CD4-positive, alpha-beta T cell (primary cell): ENCODE results near the gene MET. TPM values are rescaled to one million over a fixed set of nuclear protein-coding genes. Genes with fewer than 3 reads are reported as not detected.
"Not testable (repeated sequence)": the region's sequence is repeated elsewhere in the genome, so short reads cannot be mapped to it uniquely, and the experiment has no call there.

Experiments
- ATAC-seq: fragments of 200-7000 bp; cut with Tn5 transposase; one replicate; pipeline ENCODE4 v1.10.0; 2022; ENCODE audit warnings: mild to moderate bottlenecking; ENCODE audit not compliant: poor library complexity
- CTCF ChIA-PET: fragments of 350-600 bp; sonication (Branson Sonifier 250); formaldehyde crosslinking; loops from one replicate; lab custom pipeline; 2021; ENCODE audit warnings: antibody characterized with exemption, inconsistent platforms; lab: Charles Lee
- POLR2A ChIA-PET: fragments of 350-600 bp; sonication (Branson Sonifier 250); formaldehyde crosslinking; loops from one replicate; lab custom pipeline; 2021; ENCODE audit warnings: antibody characterized with exemption, inconsistent platforms; lab: Charles Lee
- DNase-seq, 14 experiments: peaks; one replicate each; pipeline ENCODE4 v3.0.0-alpha.2; 2013 to 2020; ENCODE audit warnings: mixed read lengths in 2 of 14
- H3K27ac ChIP-seq, 2 donors: one replicate each; pipeline versions ENCODE4 v1.5.1 to v1.7.0; 2013; ENCODE audit warnings: low read length in 2 of 2, low read depth in 1 of 2, mild to moderate bottlenecking in 1 of 2
- H3K27me3 ChIP-seq, 2 experiments: 1 replicate in 1 of 2; 2 replicates in 1 of 2; pipeline versions ENCODE4 v1.6.1 to v1.7.0; 2013; ENCODE audit warnings: low read length in 2 of 2, control low read depth in 1 of 2, mild to moderate bottlenecking in 1 of 2, moderate library complexity in 1 of 2; ENCODE audit not compliant: insufficient read depth in 2 of 2, control insufficient read depth in 1 of 2
- H3K36me3 ChIP-seq: one replicate; pipeline ENCODE4 v1.6.1; 2013; ENCODE audit warnings: low read length, control low read depth; ENCODE audit not compliant: insufficient read depth
- H3K4me1 ChIP-seq: one replicate; pipeline ENCODE4 v1.6.1; 2013; ENCODE audit warnings: low read length, control low read depth; ENCODE audit not compliant: insufficient read depth
- H3K4me3 ChIP-seq: one replicate; pipeline ENCODE4 v1.5.1; 2013; ENCODE audit warnings: mild to moderate bottlenecking, low read length, moderate library complexity
- H3K9me3 ChIP-seq, 2 experiments: 1 replicate in 1 of 2; 2 replicates in 1 of 2; pipeline versions ENCODE4 v1.6.1 to v1.7.0; 2013; ENCODE audit warnings: low read length in 2 of 2, mild to moderate bottlenecking in 2 of 2, control low read depth in 1 of 2, moderate library complexity in 1 of 2; ENCODE audit not compliant: control insufficient read depth in 1 of 2, insufficient read depth in 1 of 2
- H3K27ac Mint-ChIP-seq: one replicate; pipeline ENCODE4 v1.8.0; 2020; ENCODE audit warnings: mixed read lengths
- H3K27me3 Mint-ChIP-seq: one replicate; pipeline ENCODE4 v1.8.0; 2021; ENCODE audit warnings: mixed read lengths
- H3K36me3 Mint-ChIP-seq: one replicate; pipeline ENCODE4 v1.8.0; 2021; ENCODE audit warnings: low read depth, mixed read lengths
- H3K4me1 Mint-ChIP-seq: one replicate; pipeline ENCODE4 v1.8.0; 2021; ENCODE audit warnings: low read depth, mixed read lengths
- H3K4me3 Mint-ChIP-seq: one replicate; pipeline ENCODE4 v1.8.0; 2020; ENCODE audit warnings: mild to moderate bottlenecking, mixed read lengths
- H3K9me3 Mint-ChIP-seq: one replicate; pipeline ENCODE4 v1.8.0; 2020; ENCODE audit warnings: mixed read lengths
- CTCF ChIP-seq: fragments of 200-600 bp; IDR thresholded peaks from one replicate; pipeline ENCODE4 v1.8.0; 2022; ENCODE audit warnings: antibody characterized with exemption, mild to moderate bottlenecking
- intact Hi-C, 2 experiments: fragments of 100-400 bp; cut with DNase I in 1 of 2; cut with micrococcal nuclease in 1 of 2; formaldehyde crosslinking; loops; one replicate each; pipeline versions ENCODE4 v1.15.1 to v1.9.0; 2023 to 2025; cut with DNase I, micrococcal nuclease
- total RNA-seq, 174 experiments: library from RNA in 2 of 174; stranded (reverse) in 2 of 174; gene quantifications; one replicate each; pipeline ENCODE4 v1.2.3 and lab custom pipeline; 2021 to 2026

The MET gene
- total RNA-seq, 2 experiments from 2014 or later = 0.14 TPM; not detected in 1

GRCh38 chr7:116713918-116714317, 41.9 kb downstream of the MET start:
- Histone ChIP-seq H3K27ac (no peak overlapping the region), H3K36me3 (no peaks in the 10 kb centered on the region), H3K9me3 (no peaks in the 10 kb centered on the region), H3K4me3 (no peak overlapping the region), H3K27me3 (no peaks in the 10 kb centered on the region), H3K4me1 (no peaks in the 10 kb centered on the region)
- ATAC-seq (no peak), DNase-seq (no peak)
- Mint-ChIP-seq H3K36me3 (no peaks in the 10 kb centered on the region), H3K4me1 (no peaks in the 10 kb centered on the region), H3K27ac (no peak overlapping the region), H3K9me3 (no peaks in the 10 kb centered on the region), H3K4me3 (no peak overlapping the region), H3K27me3 (peaks cover 8% of the 10 kb centered on the region)
- CTCF ChIA-PET = no interaction called here
- TF ChIP-seq CTCF = no peak
- POLR2A ChIA-PET = no interaction called here
- intact Hi-C loops = no loop called here

GRCh38 chr7:116715077-116715476, 43.1 kb downstream of the MET start:
- DNase-seq (no peak), ATAC-seq (no peak)
- Histone ChIP-seq H3K27me3 (no peaks in the 10 kb centered on the region), H3K9me3 (no peaks in the 10 kb centered on the region), H3K4me1 (no peaks in the 10 kb centered on the region), H3K36me3 (no peaks in the 10 kb centered on the region), H3K27ac (no peak overlapping the region), H3K4me3 (no peak overlapping the region)
- H3K36me3 Mint-ChIP-seq = no peaks in the 10 kb centered on the region
- peaks cover 8% of the 10 kb centered on the region for H3K27me3 Mint-ChIP-seq
- ChIA-PET CTCF (no interaction called here), POLR2A (no interaction called here)
- no peaks in the 10 kb centered on the region for H3K4me1 Mint-ChIP-seq
- intact Hi-C loops = no loop called here
- no peaks in the 10 kb centered on the region for H3K9me3 Mint-ChIP-seq
- TF ChIP-seq CTCF = no peak
- H3K4me3 Mint-ChIP-seq = no peak overlapping the region
- no peak overlapping the region for H3K27ac Mint-ChIP-seq

GRCh38 chr7:116717137-116717536, 45.1 kb downstream of the MET start:
- Mint-ChIP-seq H3K9me3 (no peaks in the 10 kb centered on the region), H3K4me1 (no peaks in the 10 kb centered on the region), H3K36me3 (no peaks in the 10 kb centered on the region), H3K4me3 (no peak overlapping the region), H3K27ac (no peak overlapping the region), H3K27me3 (no peaks in the 10 kb centered on the region)
- ChIA-PET CTCF (interaction anchor here (0.6 kb wide), 1 partner anchor 11 kb away, joined by 3 read pairs; no protein-coding TSS in a partner anchor), POLR2A (no interaction called here)
- H3K36me3 ChIP-seq = no peaks in the 10 kb centered on the region
- no peak for TF ChIP-seq CTCF
- H3K4me1 ChIP-seq = no peaks in the 10 kb centered on the region
- DNase-seq = no peak
- no peak overlapping the region for H3K4me3 ChIP-seq
- H3K27ac ChIP-seq = no peak overlapping the region
- H3K27me3 ChIP-seq = no peaks in the 10 kb centered on the region
- ATAC-seq = no peak
- H3K9me3 ChIP-seq = no peaks in the 10 kb centered on the region
- intact Hi-C loops = no loop called here

- H3K9me3 ChIP-seq, H3K36me3 ChIP-seq, CTCF ChIA-PET, intact Hi-C loops, H3K27ac Mint-ChIP-seq, H3K4me1 Mint-ChIP-seq, H3K9me3 Mint-ChIP-seq, H3K36me3 Mint-ChIP-seq, DNase-seq, POLR2A ChIA-PET, H3K27ac ChIP-seq, H3K27me3 ChIP-seq, H3K4me3 ChIP-seq, ATAC-seq, H3K4me1 ChIP-seq, H3K4me3 Mint-ChIP-seq: not testable (repeated sequence)
- peaks cover 20% of the 10 kb centered on the region for H3K27me3 Mint-ChIP-seq
Measured at GRCh38 chr7:116723959-116724529, 52.0 kb downstream of the MET start.
